HG03521 (cell line): Measurements from ENCODE around the gene GALK2.
"Not testable (repeated sequence)": the region's sequence is repeated elsewhere in the genome, so short reads cannot be mapped to it uniquely, and the experiment has no call there.

ENCODE experiments used
- ATAC-seq: cut with Tn5 transposase; IDR thresholded peaks from one replicate; pipeline ENCODE4 v1.9.1; 2021; ENCODE audit warnings: mild to moderate bottlenecking, moderate library complexity; ENCODE audit not compliant: unreplicated experiment

Gene GALK2

DNA sequence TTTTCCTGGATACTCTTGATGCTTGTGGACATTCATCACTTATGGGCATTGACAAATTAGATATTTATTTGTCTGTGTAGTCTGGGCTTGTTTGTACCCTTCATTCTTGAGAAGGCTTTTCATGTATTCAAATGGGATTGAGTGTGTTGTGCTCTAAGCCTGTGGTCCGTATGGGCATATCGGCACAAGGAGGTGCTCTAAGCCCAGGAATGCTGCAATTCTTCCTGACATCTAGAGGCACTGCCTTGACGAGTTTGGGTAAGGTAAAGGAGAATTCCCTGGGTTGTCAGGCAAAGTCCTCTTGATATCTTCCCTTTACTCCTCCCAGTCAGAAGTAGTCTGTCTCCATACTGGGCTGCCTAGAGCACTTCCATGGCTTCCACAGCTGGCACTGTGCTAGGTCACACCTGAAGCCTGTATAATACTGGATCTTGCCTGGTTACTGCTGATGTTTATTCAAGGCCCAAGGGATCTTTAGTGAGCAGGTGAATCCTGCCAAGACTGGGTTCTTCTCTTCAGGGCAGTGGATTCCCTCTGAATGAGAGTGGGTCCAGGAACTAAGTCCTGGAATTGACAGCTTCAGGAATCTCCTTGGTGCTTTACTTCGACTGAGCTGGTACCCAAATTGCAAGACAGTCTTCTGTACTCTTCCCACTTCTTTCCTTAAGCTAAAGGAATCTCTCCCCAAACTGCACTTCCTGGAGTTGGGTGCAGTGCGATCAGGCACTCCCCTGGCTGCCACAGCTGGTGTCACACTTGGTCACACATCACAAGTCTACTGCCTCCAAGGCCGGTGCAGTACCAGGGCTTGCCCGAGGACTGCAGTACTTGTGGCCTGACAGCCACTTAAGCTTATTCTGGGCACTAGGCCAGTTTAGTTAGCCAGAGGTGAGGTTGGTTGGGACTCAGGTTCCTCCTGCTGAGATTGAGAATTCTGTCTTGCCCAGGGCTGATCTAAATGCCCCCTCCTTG, 46.0 kb downstream of the GALK2 start:
- peak; percentile 100 for ATAC-seq

GRCh38 chr15:49223536-49224274, 53.7 kb downstream of the GALK2 start:
- ATAC-seq = no peak

GRCh38 chr15:49225572-49226281, 55.7 kb downstream of the GALK2 start:
- no peak for ATAC-seq

DNA sequence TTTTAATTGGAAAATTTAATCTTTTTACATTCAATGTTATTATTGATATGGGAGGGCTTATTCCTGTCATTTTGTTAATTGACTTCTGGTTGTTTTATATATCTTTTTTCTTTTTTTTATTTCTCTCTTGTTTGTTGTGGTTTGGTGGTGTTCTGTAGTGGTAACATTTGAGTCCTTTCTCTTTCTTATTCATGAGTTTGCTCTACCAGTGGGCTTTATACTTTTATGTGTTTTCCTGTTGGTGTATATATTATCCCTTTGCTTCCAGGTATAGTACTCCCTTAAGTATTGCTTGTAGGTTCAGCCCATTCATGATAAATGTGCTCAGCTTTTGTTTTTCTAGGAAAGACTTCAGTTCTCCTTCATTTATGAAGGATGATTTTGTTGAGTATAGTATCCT, 57.6 kb downstream of the GALK2 start:
- ATAC-seq = no peak

GRCh38 chr15:49229922-49230321, 59.9 kb downstream of the GALK2 start:
- no peak for ATAC-seq

GRCh38 chr15:49232236-49232806, 62.3 kb downstream of the GALK2 start:
- no peak for ATAC-seq

- no peak for ATAC-seq
Measured at GRCh38 chr15:49235446-49236124, 65.5 kb downstream of the GALK2 start.

DNA sequence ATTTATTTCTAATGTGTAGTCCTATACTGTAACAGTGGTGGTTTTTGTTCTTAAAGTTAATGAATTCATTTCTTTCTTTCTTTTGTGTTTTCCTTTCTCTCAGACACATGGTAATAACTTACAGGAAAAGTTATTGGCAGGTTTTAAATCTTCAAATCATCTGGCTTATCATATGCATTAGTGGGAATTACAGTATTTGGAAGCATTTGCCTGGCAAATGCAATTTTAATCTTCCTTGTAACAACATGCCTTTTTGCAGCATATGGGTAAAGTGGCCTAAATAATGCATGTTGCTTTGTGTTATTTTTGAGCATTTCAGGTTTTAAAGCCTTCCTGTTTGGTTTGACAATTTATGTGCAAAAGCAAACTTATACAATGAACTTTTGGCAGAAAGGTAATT, 66.8 kb downstream of the GALK2 start:
- no peak for ATAC-seq

- no peak for ATAC-seq
Measured at GRCh38 chr15:49238342-49238741, 68.3 kb downstream of the GALK2 start.

DNA sequence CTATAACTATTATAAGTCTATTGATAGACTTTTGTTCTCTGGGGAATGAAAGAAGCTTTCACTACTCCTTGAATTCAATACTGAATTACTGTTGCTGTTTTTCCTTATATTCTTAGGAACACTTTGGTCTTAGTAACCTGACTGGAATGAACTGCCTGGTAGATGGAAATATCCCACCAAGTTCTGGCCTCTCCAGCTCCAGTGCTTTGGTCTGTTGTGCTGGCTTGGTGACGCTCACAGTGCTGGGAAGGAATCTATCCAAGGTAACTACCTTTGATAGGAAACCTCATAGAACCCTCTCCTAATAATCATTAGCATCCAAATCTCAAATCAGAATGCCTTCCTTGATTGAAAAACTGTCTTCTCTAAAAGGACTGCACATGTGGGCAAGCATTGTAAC, 69.1 kb downstream of the GALK2 start:
- ATAC-seq = no peak

DNA sequence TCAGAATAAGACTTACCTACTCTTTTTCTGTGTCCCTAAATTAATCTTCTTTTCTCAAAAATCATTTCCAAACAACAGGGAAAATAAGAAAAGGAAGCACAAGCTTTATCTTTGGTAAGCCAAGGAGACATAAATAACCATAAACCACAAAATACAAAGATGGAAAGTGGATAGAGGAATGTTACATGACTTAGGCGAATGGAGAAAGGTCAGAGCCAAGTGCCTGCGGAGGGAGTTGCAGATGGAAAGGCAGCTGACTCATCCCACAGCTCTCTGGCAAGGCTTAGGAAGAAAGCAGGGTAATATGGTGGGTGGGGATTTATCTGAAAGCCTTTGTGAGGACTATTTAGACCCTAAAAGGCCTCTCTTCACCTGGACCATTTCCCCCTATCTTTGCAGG, 72.8 kb downstream of the GALK2 start:
- ATAC-seq = no peak

GRCh38 chr15:49247556-49248110, 77.6 kb downstream of the GALK2 start:
- ATAC-seq = no peak

- no peak for ATAC-seq
Measured at GRCh38 chr15:49248291-49248690, 78.2 kb downstream of the GALK2 start.

DNA sequence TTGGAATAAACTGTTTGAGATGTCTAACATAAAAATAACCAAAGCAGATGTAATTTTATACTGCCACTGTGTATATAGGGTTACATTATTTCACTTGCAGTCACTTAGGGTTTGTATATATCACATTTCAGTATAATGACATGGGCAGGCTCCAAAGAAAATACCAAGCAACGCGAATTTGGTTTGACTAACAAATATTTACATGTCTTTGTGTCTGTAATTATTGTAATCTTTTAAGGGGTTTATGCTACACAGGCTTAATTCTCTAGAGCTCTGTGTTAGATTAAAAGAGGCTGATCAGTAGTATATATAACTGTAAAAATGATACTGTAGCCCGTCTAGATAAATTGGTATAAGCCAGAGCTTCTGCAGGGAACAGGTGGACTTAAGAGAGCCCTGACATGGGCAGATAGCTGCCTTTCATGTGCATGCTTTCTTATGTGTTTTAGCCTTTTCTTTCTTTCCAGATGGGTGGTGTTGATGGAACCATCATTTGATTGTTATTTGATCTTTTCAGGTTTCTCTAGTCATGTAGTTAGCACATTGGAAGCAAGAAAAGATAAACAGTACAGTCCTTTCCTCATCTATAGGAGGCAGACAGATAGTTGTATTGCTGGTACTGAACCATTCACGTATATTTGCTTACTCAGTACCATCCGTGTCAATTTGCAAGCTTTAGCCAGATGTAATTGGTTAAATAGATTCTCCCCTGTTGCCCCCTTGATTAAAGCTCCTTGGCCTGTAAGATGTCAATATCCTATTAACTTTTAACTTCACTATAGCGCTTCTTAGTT, 86.1 kb downstream of the GALK2 start:
- no peak for ATAC-seq

GRCh38 chr15:49265117-49265516, 95.1 kb downstream of the GALK2 start:
- ATAC-seq = not testable (repeated sequence)

DNA sequence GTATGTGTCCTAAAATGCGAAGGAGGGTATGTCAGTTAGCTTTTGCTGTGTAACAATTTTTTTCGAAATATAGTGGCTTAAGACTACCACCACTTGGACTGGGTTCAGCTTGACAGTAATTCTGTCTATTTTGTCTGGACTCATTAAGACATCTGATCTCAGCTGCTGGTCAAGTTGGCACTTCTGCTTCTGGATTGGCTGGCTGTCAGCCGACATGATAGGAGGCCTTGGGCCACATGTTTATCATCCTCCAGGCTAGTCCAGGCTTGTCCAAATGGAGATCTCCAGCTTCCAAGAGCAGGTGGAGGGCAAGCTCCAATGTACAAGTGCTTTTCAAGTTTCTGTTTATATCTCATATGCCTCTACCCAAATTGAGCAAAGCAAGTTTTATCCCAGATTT, 95.9 kb downstream of the GALK2 start:
- no peak for ATAC-seq

DNA sequence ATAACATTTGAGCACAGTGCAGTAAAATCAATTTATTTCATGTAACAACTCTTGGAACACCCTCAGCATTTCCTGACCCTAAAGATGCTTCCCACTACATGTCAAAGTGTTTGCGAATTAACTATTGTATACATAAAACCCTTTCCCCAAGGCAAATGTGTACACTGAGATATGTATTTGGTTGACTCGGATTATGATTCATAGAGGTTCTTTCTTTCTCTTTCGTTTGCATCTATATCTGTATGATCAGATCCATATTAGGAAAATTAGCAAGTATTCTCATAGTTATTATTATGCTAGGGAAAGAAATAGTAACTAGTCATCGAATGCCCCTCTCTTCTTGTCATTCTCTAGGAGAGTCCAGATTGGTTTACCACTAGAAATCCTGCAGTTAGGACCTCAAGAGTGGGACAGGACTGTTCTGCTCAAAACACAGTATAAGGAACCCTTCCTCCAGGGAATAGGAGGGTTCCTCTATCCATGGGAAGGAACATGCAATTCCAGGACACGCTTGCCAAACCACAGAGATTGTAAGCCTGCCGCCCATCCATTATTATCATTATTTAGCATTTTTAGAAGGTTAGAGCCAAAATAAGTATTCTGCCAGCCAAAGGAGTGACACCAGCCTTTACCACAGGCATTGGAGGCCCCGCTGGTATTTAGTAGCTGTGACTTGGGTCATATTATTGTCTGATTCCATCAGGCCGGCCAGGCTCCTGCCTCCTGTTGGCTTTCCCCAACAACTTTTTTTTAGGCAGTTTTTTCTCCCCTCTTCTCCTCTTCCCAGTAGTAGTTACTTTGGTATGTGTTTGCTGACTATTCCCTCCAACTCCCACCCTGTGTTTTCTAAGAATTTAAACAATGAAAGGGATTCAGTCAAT, 100.7 kb downstream of the GALK2 start:
- no peak for ATAC-seq

DNA sequence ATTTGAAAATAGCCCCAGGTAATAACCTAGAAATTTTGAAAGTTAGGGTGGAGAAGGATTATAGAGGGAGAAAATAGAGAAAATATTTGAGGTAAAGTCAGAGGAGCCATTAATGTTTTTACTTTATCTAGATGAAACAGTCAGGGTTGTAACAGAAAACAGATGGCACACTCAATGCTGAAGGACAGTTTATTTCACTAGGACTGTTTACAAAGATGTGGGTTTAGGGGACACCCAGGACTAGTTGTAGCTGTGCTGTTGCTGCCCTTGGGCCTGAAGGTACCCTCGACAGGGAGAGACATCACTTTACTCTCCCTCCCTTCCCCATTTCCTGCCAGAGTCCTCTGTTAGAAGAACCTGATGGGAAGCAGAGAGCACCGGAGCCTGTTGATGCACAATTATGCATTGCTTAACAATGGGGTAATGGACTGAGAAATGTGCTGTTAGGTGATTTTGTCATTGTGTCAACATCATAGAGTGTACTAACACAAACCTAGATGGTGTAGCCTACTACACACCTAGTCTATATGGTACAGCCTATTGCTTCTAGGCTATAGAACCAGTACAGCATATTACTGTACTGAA, 103.8 kb downstream of the GALK2 start:
- ATAC-seq = no peak
